ENCODE measurements around the gene RBBP4. TPM values are rescaled to one million over a fixed set of nuclear protein-coding genes. Genes with fewer than 3 reads are reported as not detected.

The RBBP4 gene
- total RNA-seq, 1 experiment from 2014 or later: 279 TPM

DNA sequence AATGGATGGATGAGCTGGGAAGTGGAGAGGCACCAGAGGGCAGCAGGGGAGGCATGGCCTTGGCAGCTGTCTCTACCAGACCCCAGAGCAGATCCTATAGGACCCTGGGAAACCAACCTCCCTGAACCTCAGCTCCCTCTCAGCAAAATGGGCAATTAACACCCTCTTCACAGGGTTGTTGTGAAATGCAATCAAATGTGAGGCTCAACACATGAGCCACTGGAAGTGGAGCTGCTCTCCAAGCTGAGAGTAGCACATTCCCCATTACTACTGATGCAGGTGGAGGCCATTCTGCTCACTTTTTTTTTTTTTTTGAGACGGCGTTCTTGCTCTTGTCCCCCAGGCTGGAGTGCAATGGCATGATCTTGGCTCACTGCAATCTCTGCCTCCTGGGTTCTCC is 58.1 kb downstream of the RBBP4 start:
- TF ChIP-seq CBX3 (IDR thresholded peaks at IDR 0.05; ENCODE audit: low read depth) (no peak), SRF (IDR thresholded peaks at IDR 0.05; ENCODE audit: low read depth) (no peak), CEBPB (IDR thresholded peaks at IDR 0.05; ENCODE audit: low read depth) (no peak), RAD21 (IDR thresholded peaks at IDR 0.05; ENCODE audit: low read depth) (no peak), SIN3A (IDR thresholded peaks at IDR 0.05; ENCODE audit: low read depth) (no peak), JUND (IDR thresholded peaks at IDR 0.05) (no peak), POLR2A (IDR thresholded peaks at IDR 0.05; ENCODE audit: borderline replicate concordance, extremely low read depth, insufficient read depth, insufficient read length) (no peak), ZFX (IDR thresholded peaks at IDR 0.05) (no peak), ZNF274 (IDR thresholded peaks at IDR 0.05; ENCODE audit: low read depth, low read length) (no peak), TCF7L2 (IDR thresholded peaks at IDR 0.05; ENCODE audit: borderline replicate concordance, extremely low read depth, insufficient read depth, insufficient read length) (no peak), EGR1 (IDR thresholded peaks at IDR 0.05; ENCODE audit: low read depth) (no peak), YY1 (IDR thresholded peaks at IDR 0.05; ENCODE audit: extremely low read depth, insufficient replicate concordance, low read depth, low read length) (no peak), POLR2AphosphoS5 (IDR thresholded peaks at IDR 0.05; ENCODE audit: low read depth, low read length) (no peak)
- TF ChIP-seq, protein P1, sequence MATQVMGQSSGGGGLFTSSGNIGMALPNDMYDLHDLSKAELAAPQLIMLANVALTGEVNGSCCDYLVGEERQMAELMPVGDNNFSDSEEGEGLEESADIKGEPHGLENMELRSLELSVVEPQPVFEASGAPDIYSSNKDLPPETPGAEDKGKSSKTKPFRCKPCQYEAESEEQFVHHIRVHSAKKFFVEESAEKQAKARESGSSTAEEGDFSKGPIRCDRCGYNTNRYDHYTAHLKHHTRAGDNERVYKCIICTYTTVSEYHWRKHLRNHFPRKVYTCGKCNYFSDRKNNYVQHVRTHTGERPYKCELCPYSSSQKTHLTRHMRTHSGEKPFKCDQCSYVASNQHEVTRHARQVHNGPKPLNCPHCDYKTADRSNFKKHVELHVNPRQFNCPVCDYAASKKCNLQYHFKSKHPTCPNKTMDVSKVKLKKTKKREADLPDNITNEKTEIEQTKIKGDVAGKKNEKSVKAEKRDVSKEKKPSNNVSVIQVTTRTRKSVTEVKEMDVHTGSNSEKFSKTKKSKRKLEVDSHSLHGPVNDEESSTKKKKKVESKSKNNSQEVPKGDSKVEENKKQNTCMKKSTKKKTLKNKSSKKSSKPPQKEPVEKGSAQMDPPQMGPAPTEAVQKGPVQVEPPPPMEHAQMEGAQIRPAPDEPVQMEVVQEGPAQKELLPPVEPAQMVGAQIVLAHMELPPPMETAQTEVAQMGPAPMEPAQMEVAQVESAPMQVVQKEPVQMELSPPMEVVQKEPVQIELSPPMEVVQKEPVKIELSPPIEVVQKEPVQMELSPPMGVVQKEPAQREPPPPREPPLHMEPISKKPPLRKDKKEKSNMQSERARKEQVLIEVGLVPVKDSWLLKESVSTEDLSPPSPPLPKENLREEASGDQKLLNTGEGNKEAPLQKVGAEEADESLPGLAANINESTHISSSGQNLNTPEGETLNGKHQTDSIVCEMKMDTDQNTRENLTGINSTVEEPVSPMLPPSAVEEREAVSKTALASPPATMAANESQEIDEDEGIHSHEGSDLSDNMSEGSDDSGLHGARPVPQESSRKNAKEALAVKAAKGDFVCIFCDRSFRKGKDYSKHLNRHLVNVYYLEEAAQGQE (IDR thresholded peaks at IDR 0.05; ENCODE audit: low read depth): no peak
- TF ChIP-seq, protein P2, sequence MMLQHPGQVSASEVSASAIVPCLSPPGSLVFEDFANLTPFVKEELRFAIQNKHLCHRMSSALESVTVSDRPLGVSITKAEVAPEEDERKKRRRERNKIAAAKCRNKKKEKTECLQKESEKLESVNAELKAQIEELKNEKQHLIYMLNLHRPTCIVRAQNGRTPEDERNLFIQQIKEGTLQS (IDR thresholded peaks at IDR 0.05): no peak
- TF ChIP-seq, protein P3, sequence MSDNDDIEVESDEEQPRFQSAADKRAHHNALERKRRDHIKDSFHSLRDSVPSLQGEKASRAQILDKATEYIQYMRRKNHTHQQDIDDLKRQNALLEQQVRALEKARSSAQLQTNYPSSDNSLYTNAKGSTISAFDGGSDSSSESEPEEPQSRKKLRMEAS (IDR thresholded peaks at IDR 0.05): no peak
- TF ChIP-seq, protein P4, sequence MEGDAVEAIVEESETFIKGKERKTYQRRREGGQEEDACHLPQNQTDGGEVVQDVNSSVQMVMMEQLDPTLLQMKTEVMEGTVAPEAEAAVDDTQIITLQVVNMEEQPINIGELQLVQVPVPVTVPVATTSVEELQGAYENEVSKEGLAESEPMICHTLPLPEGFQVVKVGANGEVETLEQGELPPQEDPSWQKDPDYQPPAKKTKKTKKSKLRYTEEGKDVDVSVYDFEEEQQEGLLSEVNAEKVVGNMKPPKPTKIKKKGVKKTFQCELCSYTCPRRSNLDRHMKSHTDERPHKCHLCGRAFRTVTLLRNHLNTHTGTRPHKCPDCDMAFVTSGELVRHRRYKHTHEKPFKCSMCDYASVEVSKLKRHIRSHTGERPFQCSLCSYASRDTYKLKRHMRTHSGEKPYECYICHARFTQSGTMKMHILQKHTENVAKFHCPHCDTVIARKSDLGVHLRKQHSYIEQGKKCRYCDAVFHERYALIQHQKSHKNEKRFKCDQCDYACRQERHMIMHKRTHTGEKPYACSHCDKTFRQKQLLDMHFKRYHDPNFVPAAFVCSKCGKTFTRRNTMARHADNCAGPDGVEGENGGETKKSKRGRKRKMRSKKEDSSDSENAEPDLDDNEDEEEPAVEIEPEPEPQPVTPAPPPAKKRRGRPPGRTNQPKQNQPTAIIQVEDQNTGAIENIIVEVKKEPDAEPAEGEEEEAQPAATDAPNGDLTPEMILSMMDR (IDR thresholded peaks at IDR 0.05 in 2 of 3, conservative IDR thresholded peaks at IDR 0.05 in 1 of 3; ENCODE audit: borderline replicate concordance in 1 of 3, insufficient read depth in 1 of 3, low read depth in 2 of 3, low read length in 2 of 3): no peak
- intact Hi-C loops (cut with micrococcal nuclease): no loop called here
- peaks cover 15 to 28% of the 10 kb centered on the region in 2 experiments for H3K4me1 ChIP-seq (ENCODE audit: control insufficient read depth in 1 of 2, insufficient read depth in 2 of 2, low read length in 2 of 2)

More for the DNA sequence above, 58.1 kb downstream of the RBBP4 start:
- Histone ChIP-seq H4K20me1 (ENCODE audit: insufficient read depth) (no peaks in the 10 kb centered on the region), H3K9me3 (ENCODE audit: control insufficient read depth in 1 of 2, insufficient read depth in 1 of 2, low read depth in 1 of 2, low read length in 2 of 2) (no peaks in the 10 kb centered on the region), H2AFZ (ENCODE audit: low read depth, low read length, poor library complexity, severe bottlenecking) (no peak overlapping the region), H3K27me3 (ENCODE audit: insufficient read depth, low read length) (no peaks in the 10 kb centered on the region), H3K9ac (ENCODE audit: low read length) (no peak overlapping the region), H3K4me2 (ENCODE audit: low read length) (no peak overlapping the region), H3K4me3 (replicated peaks in 1 of 2; ENCODE audit: low read depth in 1 of 2, low read length in 2 of 2) (no peak overlapping the region), H3K79me2 (ENCODE audit: insufficient read depth, low read length) (no peaks in the 10 kb centered on the region), H3K9me2 (ENCODE audit: insufficient read depth) (no peaks in the 10 kb centered on the region), H3K27ac (ENCODE audit: low read depth, low read length) (no peak overlapping the region), H3K36me3 (ENCODE audit: control insufficient read depth in 1 of 2, insufficient read depth in 2 of 2, low read length in 2 of 2) (no peaks in the 10 kb centered on the region)
- RAD21 ChIA-PET (ENCODE audit: low non-redundant PET in 1 of 2, low total read pairs in 2 of 2, uncharacterized antibody in 2 of 2, unreplicated experiment in 2 of 2): interaction anchor here (0.8 to 1.0 kb wide), 2 partner anchors 64 to 65 kb away, joined by 3 read pairs; no protein-coding TSS in a partner anchor
- CTCF ChIA-PET: interaction anchor here (1.3 kb wide), 1 partner anchor 64 kb away, joined by 8 read pairs; no protein-coding TSS in a partner anchor
- POLR2A ChIA-PET: no interaction called here
- DNase-seq (ENCODE audit: low read depth, low spot score) (no peak), ATAC-seq (no peak)
- no TSS peak for BruUV-seq (replicated peaks)

All from HCT116 (cell line).